ENCODE data around the gene ASB11.

The ASB11 gene

DNA sequence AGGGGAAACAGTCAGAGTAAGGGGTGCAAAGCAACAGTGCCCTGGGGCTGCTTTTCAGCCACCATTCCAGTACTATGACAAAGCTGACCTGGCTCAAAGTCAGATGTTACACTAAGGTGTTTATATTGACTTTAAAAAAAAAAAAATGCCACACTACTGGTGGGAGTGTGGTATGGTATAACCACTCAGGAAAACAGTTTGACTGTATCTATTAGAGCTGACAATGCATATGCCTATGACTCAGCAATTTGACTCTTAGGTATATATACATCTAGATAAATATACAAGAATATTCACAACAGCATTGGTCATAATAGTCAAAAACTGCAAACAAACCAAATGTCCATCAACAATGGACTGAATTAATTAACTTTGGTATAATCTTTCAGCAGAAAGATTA is 60.6 kb downstream of the ASB11 start:
- no peak overlapping the region for H3K4me3 ChIP-seq (ENCODE audit: insufficient read length, low read depth)
- H3K4me1 ChIP-seq (ENCODE audit: insufficient read depth, insufficient read length) = no peaks in the 10 kb centered on the region
- H3K9ac ChIP-seq (ENCODE audit: insufficient read length, low read depth) = no peak overlapping the region
- DNase-seq (ENCODE audit: low read depth, low spot score) = no peak
- H3K27me3 ChIP-seq (ENCODE audit: insufficient read depth, insufficient read length) = no peaks in the 10 kb centered on the region
- peaks cover 12% of the 10 kb centered on the region for H3K36me3 ChIP-seq (ENCODE audit: insufficient read depth, insufficient read length, low read length)
- H3K9me3 ChIP-seq (ENCODE audit: insufficient read depth, low read length) = peaks cover 5% of the 10 kb centered on the region; the same call in 1 of the 2 replicates
- TF ChIP-seq ZNF274 (IDR thresholded peaks at IDR 0.05; ENCODE audit: low read depth, low read length) = no peak
- TF ChIP-seq YY1 (IDR thresholded peaks at IDR 0.05; ENCODE audit: insufficient read depth, insufficient read length) = no peak
- no peak for TF ChIP-seq SUZ12 (IDR thresholded peaks at IDR 0.05; ENCODE audit: extremely low read depth, insufficient read depth, insufficient read length)

DNA sequence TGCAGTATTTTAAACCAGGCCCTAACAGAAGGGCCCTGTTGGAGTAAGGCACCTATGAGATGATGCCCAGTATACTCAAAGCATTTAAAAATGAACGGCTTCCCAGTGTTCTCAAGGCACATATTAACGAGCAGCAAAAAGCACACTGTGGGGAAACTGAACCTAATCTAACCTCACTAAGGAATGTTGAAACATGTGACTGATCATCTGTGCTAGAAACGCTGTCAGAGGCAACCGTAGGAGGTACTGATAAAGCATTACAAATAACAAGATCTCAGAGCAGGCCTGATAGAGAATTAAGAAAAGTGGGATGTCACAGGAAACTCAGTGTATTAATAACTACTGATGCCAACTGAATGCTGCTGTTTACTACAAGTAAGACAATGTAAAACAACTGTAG is 69.5 kb downstream of the ASB11 start:
- no peak overlapping the region for H3K9ac ChIP-seq (ENCODE audit: insufficient read length, low read depth)
- no peaks in the 10 kb centered on the region for H3K4me1 ChIP-seq (ENCODE audit: insufficient read depth, insufficient read length)
- no peak overlapping the region for H3K4me3 ChIP-seq (ENCODE audit: insufficient read length, low read depth)
- TF ChIP-seq SUZ12 (IDR thresholded peaks at IDR 0.05; ENCODE audit: extremely low read depth, insufficient read depth, insufficient read length) (no peak), ZNF274 (IDR thresholded peaks at IDR 0.05; ENCODE audit: low read depth, low read length) (no peak), YY1 (IDR thresholded peaks at IDR 0.05; ENCODE audit: insufficient read depth, insufficient read length) (no peak)
- no peaks in the 10 kb centered on the region for H3K27me3 ChIP-seq (ENCODE audit: insufficient read depth, insufficient read length)
- DNase-seq (ENCODE audit: low read depth, low spot score) = no peak
- H3K9me3 ChIP-seq (ENCODE audit: insufficient read depth, low read length) = no peaks in the 10 kb centered on the region
- peaks cover 4% of the 10 kb centered on the region for H3K36me3 ChIP-seq (ENCODE audit: insufficient read depth, insufficient read length, low read length)

DNA sequence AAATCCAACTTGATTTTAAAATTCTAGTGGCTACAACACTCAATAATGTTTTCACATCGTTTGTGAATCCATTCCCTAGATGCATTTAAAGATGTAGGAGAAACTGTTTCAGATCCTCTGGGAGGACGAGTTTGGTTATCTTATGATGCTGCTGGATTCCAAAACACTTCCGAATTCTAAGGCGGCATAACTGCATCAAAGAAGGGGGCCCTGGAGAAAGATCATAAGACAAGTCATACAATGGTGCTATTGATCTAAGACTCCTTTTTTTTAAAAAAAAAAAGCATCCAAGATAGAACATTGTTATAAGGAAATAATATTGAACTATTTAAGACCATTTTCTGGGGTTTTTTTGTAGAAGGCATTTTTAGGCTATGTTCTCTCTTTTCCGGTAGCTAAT is 71.0 kb downstream of the ASB11 start:
- H3K9ac ChIP-seq (ENCODE audit: insufficient read length, low read depth) = no peak overlapping the region
- no peak for TF ChIP-seq SUZ12 (IDR thresholded peaks at IDR 0.05; ENCODE audit: extremely low read depth, insufficient read depth, insufficient read length)
- TF ChIP-seq YY1 (IDR thresholded peaks at IDR 0.05; ENCODE audit: insufficient read depth, insufficient read length) = no peak
- TF ChIP-seq ZNF274 (IDR thresholded peaks at IDR 0.05; ENCODE audit: low read depth, low read length) = no peak
- no peak for DNase-seq (ENCODE audit: low read depth, low spot score)
- H3K4me3 ChIP-seq (ENCODE audit: insufficient read length, low read depth) = no peak overlapping the region
- no peaks in the 10 kb centered on the region for H3K9me3 ChIP-seq (ENCODE audit: insufficient read depth, low read length)
- H3K4me1 ChIP-seq (ENCODE audit: insufficient read depth, insufficient read length) = no peaks in the 10 kb centered on the region
- no peaks in the 10 kb centered on the region for H3K27me3 ChIP-seq (ENCODE audit: insufficient read depth, insufficient read length)
- H3K36me3 ChIP-seq (ENCODE audit: insufficient read depth, insufficient read length, low read length) = peaks cover 4% of the 10 kb centered on the region

- H3K9ac ChIP-seq (ENCODE audit: insufficient read length, low read depth) = no peak overlapping the region
- TF ChIP-seq SUZ12 (IDR thresholded peaks at IDR 0.05; ENCODE audit: extremely low read depth, insufficient read depth, insufficient read length) (no peak), YY1 (IDR thresholded peaks at IDR 0.05; ENCODE audit: insufficient read depth, insufficient read length) (no peak), ZNF274 (IDR thresholded peaks at IDR 0.05; ENCODE audit: low read depth, low read length) (no peak)
- peak; percentile 8 for DNase-seq (ENCODE audit: low read depth, low spot score)
- H3K4me1 ChIP-seq (ENCODE audit: insufficient read depth, insufficient read length) = no peaks in the 10 kb centered on the region
- H3K9me3 ChIP-seq (ENCODE audit: insufficient read depth, low read length) = no peaks in the 10 kb centered on the region
- H3K4me3 ChIP-seq (ENCODE audit: insufficient read length, low read depth) = no peak overlapping the region
- H3K36me3 ChIP-seq (ENCODE audit: insufficient read depth, insufficient read length, low read length) = no peaks in the 10 kb centered on the region
- no peaks in the 10 kb centered on the region for H3K27me3 ChIP-seq (ENCODE audit: insufficient read depth, insufficient read length)
Measured at GRCh38 chrX:15242899-15243555, 72.4 kb downstream of the ASB11 start.

- DNase-seq (ENCODE audit: low read depth, low spot score) = no peak
- no peaks in the 10 kb centered on the region for H3K4me1 ChIP-seq (ENCODE audit: insufficient read depth, insufficient read length)
- no peaks in the 10 kb centered on the region for H3K27me3 ChIP-seq (ENCODE audit: insufficient read depth, insufficient read length)
- H3K9me3 ChIP-seq (ENCODE audit: insufficient read depth, low read length) = no peaks in the 10 kb centered on the region
- no peak overlapping the region for H3K4me3 ChIP-seq (ENCODE audit: insufficient read length, low read depth)
- H3K9ac ChIP-seq (ENCODE audit: insufficient read length, low read depth) = no peak overlapping the region
- no peaks in the 10 kb centered on the region for H3K36me3 ChIP-seq (ENCODE audit: insufficient read depth, insufficient read length, low read length)
- TF ChIP-seq ZNF274 (IDR thresholded peaks at IDR 0.05; ENCODE audit: low read depth, low read length) = no peak
- no peak for TF ChIP-seq YY1 (IDR thresholded peaks at IDR 0.05; ENCODE audit: insufficient read depth, insufficient read length)
- no peak for TF ChIP-seq SUZ12 (IDR thresholded peaks at IDR 0.05; ENCODE audit: extremely low read depth, insufficient read depth, insufficient read length)
Measured at GRCh38 chrX:15241301-15241700, 74.1 kb downstream of the ASB11 start.

- TF ChIP-seq ZNF274 (IDR thresholded peaks at IDR 0.05; ENCODE audit: low read depth, low read length) = no peak
- no peaks in the 10 kb centered on the region for H3K4me1 ChIP-seq (ENCODE audit: insufficient read depth, insufficient read length)
- H3K4me3 ChIP-seq (ENCODE audit: insufficient read length, low read depth) = no peak overlapping the region
- no peaks in the 10 kb centered on the region for H3K27me3 ChIP-seq (ENCODE audit: insufficient read depth, insufficient read length)
- H3K9me3 ChIP-seq (ENCODE audit: insufficient read depth, low read length) = no peaks in the 10 kb centered on the region
- no peak overlapping the region for H3K9ac ChIP-seq (ENCODE audit: insufficient read length, low read depth)
- no peaks in the 10 kb centered on the region for H3K36me3 ChIP-seq (ENCODE audit: insufficient read depth, insufficient read length, low read length)
- no peak for DNase-seq (ENCODE audit: low read depth, low spot score)
Measured at GRCh38 chrX:15240414-15240813, 75.0 kb downstream of the ASB11 start.

GRCh38 chrX:15236146-15236545 is 79.3 kb downstream of the ASB11 start:
- Histone ChIP-seq H3K4me3 (ENCODE audit: insufficient read length, low read depth) (no peak overlapping the region), H3K36me3 (ENCODE audit: insufficient read depth, insufficient read length, low read length) (no peaks in the 10 kb centered on the region), H3K4me1 (ENCODE audit: insufficient read depth, insufficient read length) (no peaks in the 10 kb centered on the region), H3K27me3 (ENCODE audit: insufficient read depth, insufficient read length) (no peaks in the 10 kb centered on the region), H3K9me3 (ENCODE audit: insufficient read depth, low read length) (no peaks in the 10 kb centered on the region), H3K9ac (ENCODE audit: insufficient read length, low read depth) (no peak overlapping the region)
- TF ChIP-seq SUZ12 (IDR thresholded peaks at IDR 0.05; ENCODE audit: extremely low read depth, insufficient read depth, insufficient read length) (no peak), YY1 (IDR thresholded peaks at IDR 0.05; ENCODE audit: insufficient read depth, insufficient read length) (no peak), ZNF274 (IDR thresholded peaks at IDR 0.05; ENCODE audit: low read depth, low read length) (no peak)
- no peak for DNase-seq (ENCODE audit: low read depth, low spot score)

All from NT2/D1 (cell line).